Activated T-cell treated with anti-CD3 and anti-CD28 coated beads, Interleukin-2, amount 50 U/mL, for 48 hours (primary cell): ENCODE measurements around the gene ETHE1.

Experiments used
- DNase-seq, 2 experiments: peaks; one replicate each; pipeline ENCODE4 v3.0.0-alpha.2; 2020

Gene ETHE1

DNA sequence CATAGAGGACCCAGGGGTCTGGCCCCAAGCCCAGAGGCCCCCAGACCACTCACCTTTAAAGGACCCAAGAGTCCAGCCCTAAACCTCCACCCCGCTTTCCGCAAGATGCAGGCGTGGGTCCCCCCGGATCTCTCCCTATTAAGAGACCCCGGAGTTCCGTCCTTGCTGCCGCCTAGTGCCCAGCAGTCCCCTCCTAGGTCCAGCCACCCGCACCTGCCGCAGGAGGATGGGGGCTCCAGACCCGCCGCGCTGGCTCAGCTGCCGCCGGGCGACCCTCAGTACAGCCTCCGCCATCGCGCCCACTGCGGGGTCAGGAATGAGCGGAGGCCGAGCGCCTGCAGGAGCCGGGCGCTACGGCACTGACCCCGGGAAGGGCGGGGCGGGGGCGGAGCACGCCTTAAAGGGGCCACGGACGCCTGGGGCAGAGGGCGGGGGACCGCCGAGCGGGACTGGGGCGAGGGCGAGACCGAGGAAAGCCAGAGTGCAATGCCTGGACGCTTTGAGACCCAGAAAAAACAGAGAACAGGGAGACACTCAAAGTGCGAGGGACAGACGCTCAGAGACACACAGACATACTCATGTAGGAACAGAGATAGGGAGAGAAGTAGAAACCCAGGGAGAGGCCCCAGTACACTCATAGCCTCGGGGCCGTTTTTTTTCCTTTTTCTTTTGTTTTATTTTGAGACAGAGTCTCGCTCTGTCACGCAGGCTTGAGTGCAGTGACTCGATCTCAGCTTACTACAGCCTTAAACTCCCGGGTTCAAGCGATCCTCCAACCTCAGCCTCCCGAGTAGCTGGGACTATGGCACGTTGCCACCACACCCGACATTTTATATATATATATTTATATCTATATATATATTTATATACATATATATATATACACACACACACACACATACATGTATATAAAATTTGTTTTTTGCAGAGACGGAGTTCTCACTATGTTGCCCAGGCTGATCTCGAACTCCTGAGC is at the start of gene ETHE1:
Gene ETHE1 (minus strand): TSS at position 318 of the 976 bp plus-strand sequence. CDS start 24 bp downstream, at position 294.
- peak; percentile 88 to 90 for DNase-seq

- no peak for DNase-seq
Observed at GRCh38 chr19:43575955-43576878, 49.2 kb upstream of the ETHE1 start.

- peak; percentile 95 to 97 for DNase-seq
Observed at GRCh38 chr19:43575156-43575950, 48.4 kb upstream of the ETHE1 start, which contains the start of the genes PINLYP and XRCC1. PINLYP (plus strand) TSS chr19:43575801; CDS start chr19:43577192, 1,391 bp downstream. XRCC1 (minus strand) TSS chr19:43575527; CDS start chr19:43575458, 69 bp downstream.

DNA sequence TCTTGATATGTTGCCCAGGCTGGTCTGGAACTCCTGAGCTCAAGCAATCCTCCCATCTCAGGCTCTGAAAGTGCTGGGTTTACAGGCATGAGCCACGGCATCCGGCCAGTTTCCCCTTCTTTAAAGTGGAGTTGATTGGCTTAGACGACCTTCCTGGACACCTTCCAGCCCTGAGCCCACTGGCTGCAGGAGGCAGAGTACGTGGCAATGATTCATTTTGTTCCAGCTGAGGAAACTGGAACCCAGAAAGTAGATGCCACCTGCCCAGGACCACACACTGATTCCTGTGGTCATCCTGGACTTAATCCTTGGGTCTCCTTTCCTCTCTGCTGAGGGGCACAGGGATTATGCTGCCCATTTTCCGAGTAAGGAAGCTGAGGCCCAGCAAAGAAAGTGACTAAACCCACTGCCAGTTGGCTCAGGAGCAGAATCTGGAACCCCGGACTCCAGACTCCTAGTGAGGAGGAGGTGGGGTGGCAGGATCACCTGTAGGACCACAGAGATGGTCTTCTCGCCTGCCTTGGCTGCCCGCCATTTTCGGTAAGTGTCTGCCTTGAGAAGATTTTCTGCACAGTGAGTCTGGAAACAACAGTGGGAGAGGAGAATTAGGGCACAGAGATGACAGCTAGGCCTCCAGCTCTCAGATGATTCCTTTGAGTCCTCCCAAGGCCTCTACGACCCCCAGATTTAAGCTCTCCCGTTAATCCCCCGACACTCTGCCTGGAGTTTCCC is 47.6 kb upstream of the ETHE1 start:
- DNase-seq: no peak

DNA sequence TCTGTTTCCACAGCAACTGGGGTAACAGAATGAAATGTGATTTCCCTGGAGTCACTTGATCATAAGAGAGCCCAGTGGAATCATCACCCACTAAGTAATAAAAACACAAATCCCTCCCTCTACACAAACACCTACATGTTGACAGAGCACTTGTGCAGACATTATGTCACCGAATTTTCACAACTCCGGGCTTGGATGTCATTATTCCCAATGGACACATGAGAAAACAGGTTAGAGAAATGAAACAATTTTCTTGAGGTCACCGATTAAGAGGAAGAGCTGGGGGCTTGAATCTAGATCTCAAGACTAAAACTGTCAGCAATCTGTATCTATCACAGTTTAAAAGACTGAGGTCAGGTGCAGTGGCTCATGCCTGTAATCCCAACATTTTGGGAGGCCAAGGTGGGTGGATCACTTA is 45.2 kb upstream of the ETHE1 start:
- no peak for DNase-seq

- DNase-seq: no peak
Observed at GRCh38 chr19:43570174-43570791, 43.3 kb upstream of the ETHE1 start.

DNA sequence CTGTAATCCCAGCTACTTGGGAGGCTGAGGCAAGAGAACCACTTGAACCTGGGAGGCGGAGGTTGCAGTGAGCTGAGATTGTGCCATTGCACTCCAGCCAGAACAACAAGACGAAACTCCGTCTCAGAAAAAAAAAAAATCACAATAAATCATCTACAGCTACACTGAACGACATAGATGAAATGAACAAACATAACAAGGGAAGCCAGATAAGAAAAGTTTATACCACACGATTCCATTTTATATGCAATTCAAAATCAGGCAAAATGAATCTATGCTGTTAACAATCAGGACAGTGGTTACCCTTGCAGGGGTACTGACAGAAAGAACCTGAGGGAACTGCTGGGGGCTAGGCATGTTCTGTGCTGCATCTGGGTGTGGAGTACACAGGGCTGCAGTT is 42.7 kb upstream of the ETHE1 start:
- no peak for DNase-seq

GRCh38 chr19:43564800-43565199 is 37.8 kb upstream of the ETHE1 start:
- DNase-seq: no peak

DNA sequence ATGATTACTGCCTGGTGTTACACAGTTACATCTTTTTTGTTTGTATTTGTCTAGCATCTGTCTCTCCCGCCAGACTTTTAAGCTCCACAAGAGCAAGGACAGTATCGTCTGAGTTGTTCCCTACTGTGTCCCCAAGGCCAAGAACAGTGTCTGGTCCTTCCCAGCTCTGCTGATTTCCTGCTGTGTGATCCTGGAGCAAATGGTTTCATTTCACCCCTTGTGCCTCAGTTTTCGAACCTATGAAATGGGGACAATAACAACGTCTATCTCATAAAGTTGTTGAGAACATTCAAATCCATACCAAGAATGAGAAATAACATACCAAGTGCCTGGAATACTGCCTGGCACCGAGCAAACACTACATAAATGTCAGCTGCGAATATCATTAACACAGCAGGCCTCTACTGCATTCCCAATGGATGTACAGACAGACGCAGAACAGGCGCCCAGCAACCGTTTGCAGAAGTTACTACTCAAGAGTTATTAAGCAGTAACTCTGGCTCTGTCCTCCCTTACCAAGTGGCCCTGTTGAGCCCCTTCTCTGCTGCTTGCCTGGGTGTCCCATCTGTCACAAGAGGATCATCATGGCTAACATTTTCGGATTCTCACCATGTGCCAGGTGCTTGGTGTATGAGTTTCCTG is 36.9 kb upstream of the ETHE1 start:
- no peak for DNase-seq

GRCh38 chr19:43562698-43563241 is 35.8 kb upstream of the ETHE1 start:
- DNase-seq: peak; percentile 73 to 79

DNA sequence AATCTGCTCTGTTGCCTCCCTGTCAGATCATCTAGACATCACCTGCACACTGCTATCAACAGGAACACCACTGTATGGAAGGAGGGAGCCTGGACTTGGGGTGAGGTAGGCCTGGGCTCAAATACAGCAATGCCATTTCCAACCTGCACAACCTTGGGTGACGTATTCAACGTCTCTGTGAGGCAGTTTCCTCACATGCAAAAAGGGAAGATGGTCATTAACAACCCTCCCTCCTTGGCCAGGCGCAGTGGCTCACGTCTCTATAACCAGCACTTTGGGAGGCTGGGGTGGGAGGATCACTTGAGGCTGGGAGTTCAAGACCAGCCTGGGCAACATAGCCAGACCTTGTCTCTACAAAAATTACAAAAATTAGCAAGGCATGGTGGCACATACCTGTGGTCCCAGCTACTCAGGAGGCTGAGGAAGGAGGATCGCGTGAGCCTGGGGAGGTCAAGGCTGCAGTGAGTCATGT is 35.3 kb upstream of the ETHE1 start:
- DNase-seq: no peak

DNA sequence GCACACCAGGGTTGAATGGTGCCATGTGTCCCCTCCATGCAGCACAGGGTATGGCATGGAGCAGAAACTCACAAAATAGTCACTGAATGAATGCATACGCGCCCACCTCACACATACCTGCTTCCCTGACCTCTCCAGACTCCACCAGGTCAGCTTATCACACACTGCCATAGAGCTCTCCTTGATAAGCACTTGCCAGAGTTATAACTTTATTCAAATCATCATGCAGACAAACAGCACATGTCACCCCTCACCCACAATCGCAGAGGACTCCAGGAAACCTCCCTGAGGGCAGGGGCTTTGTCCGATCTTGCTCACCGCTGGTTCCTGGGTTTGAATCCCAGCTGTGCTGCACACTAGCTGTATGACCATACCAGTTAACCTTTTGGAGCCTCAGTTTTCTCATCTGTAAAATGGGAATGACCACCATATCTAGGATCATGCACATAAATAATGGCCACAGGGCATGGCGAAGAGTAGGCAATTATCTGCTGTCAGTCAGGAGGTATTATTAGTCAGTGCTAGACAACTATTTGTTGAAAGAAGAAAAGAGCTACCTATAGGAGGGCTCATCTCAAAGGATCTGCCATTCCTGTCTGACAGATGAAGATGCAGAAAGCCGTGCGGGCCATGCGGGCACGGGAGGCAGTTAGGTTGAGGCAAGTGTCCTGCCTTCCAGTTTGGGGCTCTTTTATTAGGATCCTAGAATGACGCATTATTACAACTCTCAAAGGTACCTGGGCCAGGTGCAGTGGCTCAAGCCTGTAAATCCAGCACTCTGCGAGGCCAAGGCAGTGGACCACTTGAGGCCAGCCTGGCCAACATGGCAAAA is 34.4 kb upstream of the ETHE1 start:
- DNase-seq: no peak

DNA sequence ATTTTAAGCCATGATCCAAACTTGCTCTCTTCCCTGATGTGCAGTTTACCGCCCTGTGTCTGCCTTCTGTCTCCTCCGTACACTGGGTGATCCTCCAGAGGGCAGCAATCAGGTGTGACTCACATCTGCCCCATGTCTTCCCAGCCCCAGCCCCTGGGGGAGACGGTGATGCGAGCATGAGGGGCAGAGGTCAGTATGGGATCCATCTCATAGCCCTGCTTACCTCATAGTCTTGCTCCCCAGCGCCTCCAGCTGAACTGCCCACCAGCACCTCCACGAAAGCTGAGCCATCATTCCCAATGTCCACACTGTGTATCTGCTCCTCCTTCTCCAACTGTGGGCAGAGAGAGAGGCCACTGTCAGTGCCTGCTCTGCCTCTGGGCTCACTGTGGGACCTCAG is 33.7 kb upstream of the ETHE1 start:
- peak in 1 of 2 experiments; percentile 32 for DNase-seq

- peak; percentile 88 for DNase-seq
Observed at GRCh38 chr19:43555185-43555770, 28.3 kb upstream of the ETHE1 start.

DNA sequence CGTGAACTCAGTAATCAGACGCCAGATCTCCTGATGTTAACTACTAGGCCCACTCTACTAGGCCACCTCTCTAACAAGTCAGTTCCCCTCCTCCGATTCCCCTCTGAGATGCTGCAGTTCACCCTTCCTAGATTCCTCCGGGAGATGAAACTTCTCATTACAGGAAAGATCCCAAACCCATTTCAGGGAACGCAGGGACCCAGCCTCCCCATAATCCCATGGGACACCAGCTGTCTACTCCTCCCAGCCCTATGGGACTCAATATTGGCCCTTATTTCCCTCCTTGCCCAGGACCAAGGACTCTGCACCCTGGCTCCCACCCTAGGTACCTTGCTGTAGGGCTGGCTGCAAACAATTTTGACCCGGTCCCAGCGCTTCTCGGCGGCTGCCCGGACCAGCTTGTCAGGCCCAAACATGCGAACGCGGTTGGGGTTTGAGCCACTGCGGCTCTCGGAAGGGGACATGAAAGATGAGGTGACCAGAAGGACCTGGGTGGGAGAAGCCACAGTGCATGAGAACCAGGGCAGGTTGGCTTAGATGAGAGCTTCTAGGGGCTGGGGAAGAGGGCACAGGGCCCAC is 27.4 kb upstream of the ETHE1 start:
- no peak for DNase-seq

GRCh38 chr19:43553656-43554055 is 26.7 kb upstream of the ETHE1 start:
- DNase-seq: no peak

DNA sequence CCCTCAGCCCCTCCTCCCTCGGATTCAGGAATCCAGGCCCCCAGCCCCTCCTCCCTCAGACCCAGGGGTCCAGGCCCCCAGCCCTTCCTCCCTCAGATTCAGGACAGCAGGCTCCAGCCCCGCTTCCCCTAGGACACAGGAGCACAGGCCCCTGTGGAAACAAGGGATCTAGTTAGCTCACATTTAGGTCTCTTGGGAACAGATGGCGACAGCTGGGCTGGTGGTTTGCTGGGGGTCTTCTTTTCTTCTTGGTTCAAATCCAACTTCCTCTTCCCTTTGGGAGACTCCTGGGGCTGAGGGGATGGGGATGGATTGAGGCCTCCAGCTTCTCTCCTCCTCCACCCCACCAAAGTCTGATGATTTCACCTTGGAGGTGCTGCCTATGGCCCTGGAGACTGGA is 25.6 kb upstream of the ETHE1 start:
- no peak for DNase-seq

DNA sequence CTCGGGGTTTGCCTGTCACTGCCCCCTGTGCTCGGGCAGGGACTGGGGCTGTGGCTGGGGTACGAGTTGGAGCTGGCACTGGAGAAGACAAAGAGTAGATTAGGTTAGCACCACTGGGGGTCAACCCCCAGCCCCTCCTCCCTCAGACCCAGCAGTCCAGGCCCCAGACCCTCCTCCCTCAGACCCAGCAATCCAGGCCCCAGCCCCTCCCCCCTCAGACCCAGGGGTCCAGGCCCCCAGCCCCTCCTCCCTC is 25.1 kb upstream of the ETHE1 start:
- DNase-seq: no peak
